Measurements from ENCODE around the gene DDX4. TPM values are rescaled to one million over a fixed set of nuclear protein-coding genes. Genes with fewer than 3 reads are reported as not detected.
A peak's percentile ranks its signal among the peaks of the same experiment; 100 is the strongest.

The DDX4 gene
- total and polyA plus RNA-seq, 8 donors: not detected

- no peak overlapping the region for H3K4me3 ChIP-seq
- no peaks in the 10 kb centered on the region for H3K36me3 ChIP-seq
- H3K9me3 ChIP-seq: no peaks in the 10 kb centered on the region
- no peak overlapping the region for H3K27ac ChIP-seq
- no peak for DNase-seq
- no peaks in the 10 kb centered on the region for H3K27me3 ChIP-seq
- H3K4me1 ChIP-seq: no peaks in the 10 kb centered on the region
- intact Hi-C loops (cut with DNase I; ENCODE audit: low total_unique reads): no loop called here
- TF ChIP-seq CTCF (IDR thresholded peaks at IDR 0.05): no peak
- TF ChIP-seq EP300 (IDR thresholded peaks at IDR 0.05): no peak
- no peak for TF ChIP-seq POLR2A (IDR thresholded peaks at IDR 0.05)
- no peak for TF ChIP-seq POLR2AphosphoS5 (IDR thresholded peaks at IDR 0.05)
- 63 to 70% (median 64%) methylated on average over 2 of the region's 2 CpGs for WGBS, 5 donors
These were observed 10.0 kb downstream of the DDX4 start for GRCh38 chr5:55747778-55748318.

GRCh38 chr5:55749387-55749786 is 11.5 kb downstream of the DDX4 start:
- Histone ChIP-seq H3K4me1 (no peaks in the 10 kb centered on the region), H3K27me3 (no peaks in the 10 kb centered on the region), H3K9me3 (no peaks in the 10 kb centered on the region), H3K36me3 (no peaks in the 10 kb centered on the region), H3K4me3 (no peak overlapping the region), H3K27ac (no peak overlapping the region)
- TF ChIP-seq POLR2AphosphoS5 (IDR thresholded peaks at IDR 0.05) (no peak), POLR2A (IDR thresholded peaks at IDR 0.05) (no peak), EP300 (IDR thresholded peaks at IDR 0.05) (no peak), CTCF (IDR thresholded peaks at IDR 0.05) (no peak)
- DNase-seq: peak in 1 of 2 donors; percentile 11
- intact Hi-C loops (cut with DNase I; ENCODE audit: low total_unique reads): no loop called here
- WGBS, 5 donors: 67 to 83% (median 76%) methylated on average over 2 of the region's 2 CpGs

- H3K4me3 ChIP-seq: no peak overlapping the region
- H3K9me3 ChIP-seq: no peaks in the 10 kb centered on the region
- H3K27me3 ChIP-seq: no peaks in the 10 kb centered on the region
- no peaks in the 10 kb centered on the region for H3K4me1 ChIP-seq
- TF ChIP-seq CTCF (IDR thresholded peaks at IDR 0.05) (no peak), POLR2A (IDR thresholded peaks at IDR 0.05) (no peak), POLR2AphosphoS5 (IDR thresholded peaks at IDR 0.05) (no peak), EP300 (IDR thresholded peaks at IDR 0.05) (no peak)
- intact Hi-C loops (cut with DNase I; ENCODE audit: low total_unique reads): no loop called here
- no peaks in the 10 kb centered on the region for H3K36me3 ChIP-seq
- H3K27ac ChIP-seq: no peak overlapping the region
- WGBS, 5 donors: 46 to 58% (median 52%) methylated on average over 3 of the region's 3 CpGs
- DNase-seq: peak in 1 of 2 donors; percentile 23
These were observed 12.2 kb downstream of the DDX4 start for GRCh38 chr5:55750063-55750462.

GRCh38 chr5:55750499-55750898 is 12.6 kb downstream of the DDX4 start:
- Histone ChIP-seq H3K4me3 (no peak overlapping the region), H3K4me1 (no peaks in the 10 kb centered on the region), H3K9me3 (no peaks in the 10 kb centered on the region), H3K36me3 (no peaks in the 10 kb centered on the region), H3K27ac (no peak overlapping the region), H3K27me3 (no peaks in the 10 kb centered on the region)
- TF ChIP-seq EP300 (IDR thresholded peaks at IDR 0.05) (no peak), POLR2AphosphoS5 (IDR thresholded peaks at IDR 0.05) (no peak), CTCF (IDR thresholded peaks at IDR 0.05) (no peak), POLR2A (IDR thresholded peaks at IDR 0.05) (no peak)
- WGBS, 5 donors: 73 to 79% (median 75%) methylated on average over 3 of the region's 3 CpGs
- intact Hi-C loops (cut with DNase I; ENCODE audit: low total_unique reads): no loop called here
- DNase-seq: no peak
